GM18907 (cell line): ENCODE data around the gene ISOC1.

Source experiments
- ATAC-seq: cut with Tn5 transposase; IDR thresholded peaks from one replicate; pipeline ENCODE4 v1.9.1; 2021; ENCODE audit warnings: mild to moderate bottlenecking, moderate library complexity; ENCODE audit not compliant: unreplicated experiment

The ISOC1 gene

GRCh38 chr5:129094924-129095899 is 663 bp downstream of the ISOC1 start:
- ATAC-seq, result peak; percentile 65

GRCh38 chr5:129096382-129096991 is 1.9 kb downstream of the ISOC1 start:
- ATAC-seq, result no peak

GRCh38 chr5:129097498-129098296 is 3.1 kb downstream of the ISOC1 start:
- no peak for ATAC-seq

- ATAC-seq, result no peak
Measured at GRCh38 chr5:129098488-129099183, 4.1 kb downstream of the ISOC1 start.

GRCh38 chr5:129099184-129099569 is 4.6 kb downstream of the ISOC1 start:
- ATAC-seq, result no peak

- no peak for ATAC-seq
Measured at GRCh38 chr5:129101794-129102193, 7.2 kb downstream of the ISOC1 start.

- ATAC-seq, result no peak
Measured at GRCh38 chr5:129103397-129103796, 8.8 kb downstream of the ISOC1 start.

- no peak for ATAC-seq
Measured at GRCh38 chr5:129104915-129105455, 10.4 kb downstream of the ISOC1 start.

GRCh38 chr5:129107637-129108036 is 13.1 kb downstream of the ISOC1 start:
- ATAC-seq, result no peak

- no peak for ATAC-seq
Measured at GRCh38 chr5:129110742-129111141, 16.2 kb downstream of the ISOC1 start.

GRCh38 chr5:129111351-129111750 is 16.8 kb downstream of the ISOC1 start:
- no peak for ATAC-seq

- no peak for ATAC-seq
Measured at GRCh38 chr5:129112295-129112694, 17.7 kb downstream of the ISOC1 start.

GRCh38 chr5:129113867-129114266 is 19.3 kb downstream of the ISOC1 start:
- ATAC-seq, result no peak

- ATAC-seq, result no peak
Measured at GRCh38 chr5:129114539-129115193, 20.1 kb downstream of the ISOC1 start.

- no peak for ATAC-seq
Measured at GRCh38 chr5:129115680-129116079, 21.1 kb downstream of the ISOC1 start.

GRCh38 chr5:129116797-129117196 is 22.2 kb downstream of the ISOC1 start:
- no peak for ATAC-seq

- no peak for ATAC-seq
Measured at GRCh38 chr5:129118405-129118804, 23.9 kb downstream of the ISOC1 start.

- ATAC-seq, result no peak
Measured at GRCh38 chr5:129118826-129119225, 24.3 kb downstream of the ISOC1 start.

- ATAC-seq, result peak; percentile 82
Measured at GRCh38 chr5:129120158-129120581, 25.6 kb downstream of the ISOC1 start.

GRCh38 chr5:129122560-129122959 is 28.0 kb downstream of the ISOC1 start:
- ATAC-seq, result no peak
